Esophagus (tissue), 2 donors: ENCODE results near the gene POC1B. TPM values are rescaled to one million over a fixed set of nuclear protein-coding genes. Genes with fewer than 3 reads are reported as not detected.

Experiments
- H3K27ac ChIP-seq, 2 donors: one replicate each; pipeline ENCODE4 v1.5.1; 2013; ENCODE audit warnings: low read depth in 2 of 2, mild to moderate bottlenecking in 2 of 2, inconsistent platforms in 1 of 2, low read length in 1 of 2, moderate library complexity in 1 of 2
- H3K27me3 ChIP-seq, 2 donors: one replicate each; pipeline ENCODE4 v1.6.1; 2013; ENCODE audit warnings: low read length in 2 of 2, control low read depth in 1 of 2, mild to moderate bottlenecking in 1 of 2; ENCODE audit not compliant: insufficient read depth in 2 of 2, control insufficient read depth in 1 of 2
- H3K36me3 ChIP-seq, 2 donors: one replicate each; pipeline ENCODE4 v1.6.1; 2013; ENCODE audit warnings: low read length in 1 of 2; ENCODE audit not compliant: control insufficient read depth in 2 of 2, insufficient read depth in 2 of 2
- H3K4me1 ChIP-seq, 2 donors: one replicate each; pipeline ENCODE4 v1.6.1; 2013; ENCODE audit warnings: low read length in 1 of 2; ENCODE audit not compliant: control insufficient read depth in 2 of 2, insufficient read depth in 2 of 2
- H3K4me3 ChIP-seq, 2 donors: one replicate each; pipeline ENCODE4 v1.5.1; 2013; ENCODE audit warnings: low read length in 2 of 2, mild to moderate bottlenecking in 2 of 2, low read depth in 1 of 2, moderate library complexity in 1 of 2
- H3K9me3 ChIP-seq, 2 donors: one replicate each; pipeline ENCODE4 v1.6.1; 2013; ENCODE audit warnings: mild to moderate bottlenecking in 2 of 2, low read depth in 1 of 2, low read length in 1 of 2, moderate library complexity in 1 of 2; ENCODE audit not compliant: control insufficient read depth in 2 of 2, insufficient read depth in 1 of 2
- WGBS, 2 donors: extraction: QIAGEN DNeasy Blood & Tissue Kit; methylation state at CpG; one replicate each; pipeline ENCODE4 v1.1.7; 2013; 5-methylcytosine and 5-hydroxymethylcytosine counted together
- polyA plus RNA-seq, 2 donors: library from polyadenylated mRNA; stranded (reverse); fragments of 200-250 nt; gene quantifications; one replicate each; pipeline ENCODE4 v1.2.3, GENCODE V29; 2013
- donor health status: healthy with polysubstance abuse.
- donor health status: Bipolar disorder and iron deficiency.

Gene POC1B
- polyA plus RNA-seq, 2 donors, result 4.0 to 5.5 TPM

DNA sequence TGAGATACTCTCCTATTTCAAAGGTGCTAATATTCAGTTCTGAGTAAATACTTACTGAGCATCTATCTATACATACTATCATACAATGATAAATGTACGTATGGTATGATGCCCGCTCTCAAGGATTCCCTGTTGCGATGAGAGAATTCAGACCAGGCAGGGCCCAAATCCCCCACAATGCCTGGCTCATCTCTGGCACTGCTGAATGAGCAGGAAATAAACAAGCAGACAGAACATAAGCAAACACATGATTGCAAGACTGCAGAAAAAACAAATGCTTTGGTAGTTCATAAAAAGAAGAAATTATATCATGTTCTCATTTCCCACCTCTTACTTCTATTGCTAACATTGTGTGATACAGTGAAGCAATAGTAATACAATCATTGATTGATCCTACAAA, 96.3 kb downstream of the POC1B start:
- WGBS, 2 donors, result 95 to 97% methylated on average over 3 of the region's 3 CpGs
- no peak overlapping the region for H3K4me3 ChIP-seq
- no peaks in the 10 kb centered on the region for H3K9me3 ChIP-seq
- H3K4me1 ChIP-seq, result no peaks in the 10 kb centered on the region
- no peaks in the 10 kb centered on the region for H3K27me3 ChIP-seq
- no peak overlapping the region for H3K27ac ChIP-seq
- H3K36me3 ChIP-seq, result no peaks in the 10 kb centered on the region

GRCh38 chr12:89427508-89428156, 98.2 kb downstream of the POC1B start:
- Histone ChIP-seq H3K36me3 (no peaks in the 10 kb centered on the region), H3K27me3 (no peaks in the 10 kb centered on the region), H3K4me3 (no peak overlapping the region), H3K9me3 (no peaks in the 10 kb centered on the region), H3K27ac (no peak overlapping the region), H3K4me1 (no peaks in the 10 kb centered on the region)
- 68 to 69% methylated on average over 3 of the region's 3 CpGs for WGBS, 2 donors

DNA sequence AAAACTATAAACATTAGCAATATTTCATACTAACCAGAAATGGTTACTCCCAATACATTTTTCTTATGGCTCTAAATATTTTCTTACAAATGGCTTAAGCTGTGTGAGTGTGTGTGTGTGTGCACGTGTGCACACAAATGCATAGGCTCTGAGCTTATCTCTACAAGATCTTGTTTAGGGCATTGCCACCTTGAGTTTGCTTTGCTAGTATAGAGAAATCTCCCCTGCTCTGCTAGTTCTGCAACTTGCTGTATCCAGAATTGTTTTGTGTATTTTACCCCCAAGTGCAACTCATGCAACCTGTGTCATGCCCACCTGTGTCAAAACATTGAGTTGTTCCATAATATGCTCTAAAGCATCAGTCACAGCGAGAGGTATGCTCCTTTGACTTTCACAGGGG, 101.0 kb downstream of the POC1B start:
- 95 to 100% methylated on average over 2 of the region's 2 CpGs for WGBS, 2 donors
- Histone ChIP-seq H3K4me1 (no peaks in the 10 kb centered on the region), H3K4me3 (no peak overlapping the region)

GRCh38 chr12:89424389-89424788, 101.5 kb downstream of the POC1B start:
- Histone ChIP-seq H3K36me3 (no peaks in the 10 kb centered on the region), H3K4me3 (no peak overlapping the region), H3K4me1 (no peaks in the 10 kb centered on the region), H3K9me3 (no peaks in the 10 kb centered on the region), H3K27me3 (no peaks in the 10 kb centered on the region), H3K27ac (no peak overlapping the region)

More for the DNA sequence above, 101.0 kb downstream of the POC1B start:
- Histone ChIP-seq H3K27me3 (no peaks in the 10 kb centered on the region), H3K9me3 (no peaks in the 10 kb centered on the region), H3K27ac (no peak overlapping the region), H3K36me3 (no peaks in the 10 kb centered on the region)

DNA sequence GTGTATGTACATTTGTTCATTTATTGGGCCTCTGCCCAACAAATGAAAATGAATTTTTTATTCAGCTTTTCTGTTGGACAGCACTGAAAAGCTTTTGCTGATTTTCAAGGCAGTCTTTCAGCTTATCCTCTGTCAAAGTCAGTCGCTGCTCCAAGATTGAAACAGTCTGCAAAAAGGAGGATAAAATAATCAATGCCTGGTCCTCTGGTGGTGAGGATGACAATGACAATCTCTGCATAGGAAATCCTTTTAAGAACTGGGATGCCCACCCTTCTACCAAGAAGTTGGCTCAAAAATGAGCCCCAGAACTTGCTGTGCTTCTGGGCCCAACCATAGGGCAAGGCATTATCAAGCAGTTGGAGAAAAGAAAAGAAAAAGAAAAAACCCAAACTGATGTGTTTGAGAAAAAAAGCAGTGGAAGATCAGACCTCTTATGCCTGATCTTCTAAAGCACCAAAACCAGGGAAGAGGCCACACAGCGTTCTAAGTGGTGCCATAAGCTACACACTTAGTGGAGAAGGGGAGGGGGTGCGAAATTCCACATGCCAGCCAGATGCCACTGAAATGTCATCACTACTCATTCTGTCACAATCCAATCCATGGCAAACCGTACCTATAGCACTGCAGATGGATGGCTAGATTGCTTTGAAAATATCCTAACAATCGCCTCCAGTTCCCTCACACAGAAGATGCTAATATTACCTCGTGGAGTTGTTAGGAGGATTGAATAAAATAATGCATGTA, 104.6 kb downstream of the POC1B start:
- H3K9me3 ChIP-seq, result no peaks in the 10 kb centered on the region
- no peak overlapping the region for H3K4me3 ChIP-seq
- WGBS, 2 donors, result 93 to 94% methylated on average over 6 of the region's 6 CpGs
- no peak overlapping the region for H3K27ac ChIP-seq
- H3K27me3 ChIP-seq, result no peaks in the 10 kb centered on the region
- no peaks in the 10 kb centered on the region for H3K36me3 ChIP-seq
- H3K4me1 ChIP-seq, result no peaks in the 10 kb centered on the region

DNA sequence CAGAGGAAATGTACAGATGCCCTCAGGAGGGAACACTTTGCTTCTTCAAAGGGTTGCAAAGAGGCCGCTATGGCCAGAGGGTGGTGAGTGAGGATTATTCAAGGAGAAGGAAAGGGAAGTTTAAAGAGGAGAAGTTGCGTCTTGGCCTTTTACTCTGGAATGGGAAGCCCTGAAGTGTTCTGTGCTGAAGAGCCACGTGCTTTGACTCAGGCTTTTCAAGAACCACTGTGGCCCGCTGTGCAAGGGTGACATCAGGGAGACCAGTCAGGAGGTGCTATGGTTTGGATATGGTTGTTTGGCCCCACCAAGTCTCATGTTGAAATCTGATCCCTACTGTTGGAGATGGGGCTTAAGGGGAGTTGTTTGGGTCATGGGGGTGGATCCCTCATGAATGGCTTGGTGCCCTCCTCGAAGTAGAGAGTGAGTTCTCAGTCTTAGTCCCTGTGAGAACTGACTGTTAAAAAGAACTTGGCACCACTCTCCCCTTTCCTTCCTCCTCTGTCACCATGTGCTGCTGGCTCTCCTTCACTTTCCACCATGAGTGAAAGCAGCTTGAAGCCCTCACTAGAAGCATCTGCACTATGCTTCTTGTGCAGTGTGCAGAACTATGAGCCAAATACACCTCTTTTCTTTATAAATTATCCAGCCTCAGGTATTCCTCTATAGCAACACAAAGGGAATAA, 107.5 kb downstream of the POC1B start:
- H3K27me3 ChIP-seq, result no peaks in the 10 kb centered on the region
- 90 to 91% methylated on average over 5 of the region's 5 CpGs for WGBS, 2 donors
- no peaks in the 10 kb centered on the region for H3K4me1 ChIP-seq
- H3K36me3 ChIP-seq, result no peaks in the 10 kb centered on the region
- no peaks in the 10 kb centered on the region for H3K9me3 ChIP-seq
- H3K4me3 ChIP-seq, result no peak overlapping the region
- no peak overlapping the region for H3K27ac ChIP-seq

GRCh38 chr12:89417246-89417977, 108.4 kb downstream of the POC1B start:
- H3K27ac ChIP-seq, result no peak overlapping the region
- no peaks in the 10 kb centered on the region for H3K27me3 ChIP-seq
- H3K4me3 ChIP-seq, result no peak overlapping the region
- no peaks in the 10 kb centered on the region for H3K4me1 ChIP-seq
- H3K36me3 ChIP-seq, result no peaks in the 10 kb centered on the region
- H3K9me3 ChIP-seq, result no peaks in the 10 kb centered on the region
- WGBS, 2 donors, result 51 to 62% methylated on average over 3 of the region's 3 CpGs

GRCh38 chr12:89416049-89416792, 109.6 kb downstream of the POC1B start:
- WGBS, 2 donors, result 95 to 98% methylated on average over 6 of the region's 6 CpGs
- Histone ChIP-seq H3K9me3 (no peaks in the 10 kb centered on the region), H3K36me3 (no peaks in the 10 kb centered on the region), H3K4me3 (no peak overlapping the region), H3K27me3 (no peaks in the 10 kb centered on the region), H3K4me1 (no peaks in the 10 kb centered on the region), H3K27ac (no peak overlapping the region)

DNA sequence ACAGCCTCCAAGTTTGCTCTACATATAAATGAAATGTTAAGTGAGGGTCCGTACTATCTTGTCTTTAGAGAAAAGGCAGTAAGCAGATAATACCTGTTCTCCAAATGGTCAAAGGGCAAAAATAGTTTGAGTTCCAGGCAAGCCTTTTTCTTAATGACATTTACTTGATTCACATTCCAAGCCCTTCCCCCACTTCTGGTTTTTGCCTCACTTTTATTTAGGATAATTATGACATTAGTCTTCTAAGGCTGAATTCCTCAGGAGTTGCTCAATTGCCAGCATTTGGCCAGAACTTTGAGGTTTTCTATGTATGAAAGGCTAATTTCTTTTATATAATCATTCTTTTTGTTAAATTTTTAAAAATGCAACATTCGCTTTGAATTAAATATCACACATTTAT, 111.0 kb downstream of the POC1B start:
- H3K36me3 ChIP-seq, result no peaks in the 10 kb centered on the region
- no peaks in the 10 kb centered on the region for H3K27me3 ChIP-seq
- H3K4me1 ChIP-seq, result no peaks in the 10 kb centered on the region
- H3K9me3 ChIP-seq, result no peaks in the 10 kb centered on the region
- H3K27ac ChIP-seq, result no peak overlapping the region
- no peak overlapping the region for H3K4me3 ChIP-seq
- 94 to 95% methylated on average over 2 of the region's 2 CpGs for WGBS, 2 donors
